Caki2 (cell line): ENCODE results near the gene FAM13B. TPM values are rescaled to one million over a fixed set of nuclear protein-coding genes. Genes with fewer than 3 reads are reported as not detected.
"Not testable (repeated sequence)": the region's sequence is repeated elsewhere in the genome, so short reads cannot be mapped to it uniquely, and the experiment has no call there.

Experiments used
- DNase-seq: peaks from one replicate; pipeline ENCODE4 v3.0.0-alpha.2; 2015; ENCODE audit warnings: low read depth
- in situ Hi-C: cut with HindIII; loops from 2 replicates; pipeline ENCODE4 v1.10.0; 2016; ENCODE audit warnings: low sequenced_read_pairs, low pct_unique_long_range_greater_than_20kb, mixed read lengths
- total RNA-seq: library from RNA; depleted of rRNA; stranded (reverse); fragments of >200 nt; shearing (Covaris generic); gene quantifications from 2 replicates; pipeline ENCODE4 v1.2.3, GENCODE V29; 2014; ENCODE audit warnings: low replicate concordance; rRNA removed

The FAM13B gene
- total RNA-seq, result 4.4 and 6.0 TPM in 2 replicates

DNA sequence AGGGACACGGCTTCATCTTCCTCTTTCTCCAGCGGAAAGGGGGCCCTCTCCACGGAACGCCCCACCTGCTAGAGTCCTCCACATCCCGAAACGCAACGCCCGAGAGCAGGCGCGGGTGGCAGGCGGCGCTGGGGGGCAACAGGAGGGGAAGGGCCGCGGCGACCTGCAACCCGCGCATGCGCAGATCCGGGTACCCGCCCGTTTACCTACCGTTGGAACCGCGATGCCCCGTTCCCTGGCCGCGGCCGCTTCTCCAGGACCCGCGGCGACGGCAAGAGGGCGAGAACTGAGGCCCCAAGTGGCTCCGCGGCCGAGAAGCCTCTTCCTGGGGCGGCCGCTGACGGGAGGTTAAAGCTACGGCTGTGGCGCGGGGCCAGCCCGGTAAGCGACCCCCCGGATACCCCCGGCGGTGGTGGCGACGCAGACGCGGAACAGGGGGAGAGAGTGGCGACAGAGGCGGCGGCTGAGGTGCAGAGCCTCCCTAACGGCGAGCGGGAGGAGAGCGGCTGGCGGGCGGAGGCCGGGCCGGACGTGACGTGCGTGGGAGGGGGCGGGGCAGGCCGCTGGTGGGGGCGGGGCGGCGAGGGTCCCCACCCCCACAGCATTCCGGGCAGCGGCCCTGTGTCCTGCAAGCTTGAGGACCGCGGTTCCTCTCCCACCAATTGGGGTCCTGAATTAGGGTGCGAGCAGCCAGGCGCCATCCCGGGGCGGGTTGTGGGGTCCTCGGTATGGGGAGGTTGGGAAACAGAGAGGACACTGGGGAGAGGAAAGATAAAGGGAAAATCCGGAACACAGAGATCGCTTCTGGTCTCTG, at the start of gene FAM13B:
TSS of gene FAM13B (minus strand) at position 508 of the 814 bp plus-strand sequence. CDS start 13,968 bp downstream, outside the sequence.
- peak; percentile 83 for DNase-seq
- in situ Hi-C loops, result no loop called here

DNA sequence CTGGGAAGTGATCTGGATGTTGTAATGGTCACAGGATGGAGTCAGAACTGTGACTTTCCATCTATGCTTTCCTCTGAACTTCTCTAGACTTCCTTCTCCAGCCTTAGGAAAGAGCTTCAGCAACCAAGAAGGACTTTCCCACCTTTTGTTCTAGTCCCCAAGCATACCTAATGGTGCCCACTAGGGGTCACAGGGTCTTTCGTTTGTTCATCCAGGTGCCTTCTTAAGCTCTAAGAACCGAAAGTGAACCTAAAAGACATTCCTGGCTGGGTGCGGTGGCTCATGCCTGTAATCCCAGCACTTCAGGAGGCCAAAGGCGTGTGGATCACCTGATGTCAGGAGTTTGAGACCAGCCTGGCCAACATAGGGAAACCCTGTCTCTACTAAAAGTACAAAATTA, 49.2 kb upstream of the FAM13B start:
- DNase-seq, result no peak
- in situ Hi-C loops, result no loop called here

- in situ Hi-C loops, result no loop called here
- no peak for DNase-seq
Measured at GRCh38 chr5:138078006-138078643, 45.2 kb upstream of the FAM13B start.

DNA sequence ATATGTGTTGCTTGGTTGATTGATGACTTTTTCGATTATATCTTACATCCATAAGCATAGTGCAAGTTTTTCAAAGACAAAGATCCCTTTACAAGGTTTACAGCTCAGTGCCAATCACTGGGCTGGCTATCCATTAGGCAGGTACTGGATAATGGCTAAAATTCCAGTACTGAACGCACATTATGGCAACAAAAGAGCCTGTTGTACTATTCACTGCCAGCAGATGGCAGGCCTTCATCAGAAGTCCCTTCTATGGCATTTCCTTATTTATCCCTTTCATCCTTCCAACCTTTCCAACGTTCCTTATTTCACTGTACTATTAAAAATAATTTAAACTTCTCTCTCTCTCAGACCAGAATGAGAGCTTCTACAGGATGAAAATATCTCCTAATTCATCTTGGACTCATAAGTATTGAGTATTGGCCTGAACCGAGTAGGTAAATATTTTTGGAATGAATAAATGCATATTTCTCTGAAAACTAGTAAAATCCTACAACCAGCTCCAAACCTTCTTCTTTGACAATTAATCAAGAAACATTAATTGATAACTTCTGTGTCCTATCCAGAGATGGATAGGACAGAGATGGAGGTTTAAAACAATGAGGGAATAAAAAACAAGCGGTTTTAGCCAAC, 44.3 kb upstream of the FAM13B start:
- peak; percentile 23 for DNase-seq
- in situ Hi-C loops, result no loop called here

DNA sequence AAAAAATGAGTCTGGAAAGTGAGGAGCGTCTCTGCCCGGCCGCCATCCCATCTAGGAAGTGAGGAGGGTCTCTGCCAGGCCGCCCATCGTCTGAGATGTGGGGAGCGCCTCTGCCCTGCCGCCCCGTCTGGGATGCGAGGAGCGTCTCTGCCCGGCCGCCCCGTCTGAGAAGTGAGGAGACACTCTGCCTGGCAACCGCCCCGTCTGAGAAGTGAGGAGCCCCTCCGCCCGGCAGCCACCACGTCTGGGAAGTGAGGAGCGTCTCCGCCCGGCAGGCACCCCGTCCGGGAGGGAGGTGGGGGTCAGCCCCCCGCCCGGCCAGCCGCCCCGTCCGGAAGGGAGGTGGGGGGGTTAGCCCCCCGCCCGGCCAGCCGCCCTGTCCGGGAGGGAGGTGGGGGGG, 37.1 kb upstream of the FAM13B start:
- in situ Hi-C loops, DNase-seq: not testable (repeated sequence)

DNA sequence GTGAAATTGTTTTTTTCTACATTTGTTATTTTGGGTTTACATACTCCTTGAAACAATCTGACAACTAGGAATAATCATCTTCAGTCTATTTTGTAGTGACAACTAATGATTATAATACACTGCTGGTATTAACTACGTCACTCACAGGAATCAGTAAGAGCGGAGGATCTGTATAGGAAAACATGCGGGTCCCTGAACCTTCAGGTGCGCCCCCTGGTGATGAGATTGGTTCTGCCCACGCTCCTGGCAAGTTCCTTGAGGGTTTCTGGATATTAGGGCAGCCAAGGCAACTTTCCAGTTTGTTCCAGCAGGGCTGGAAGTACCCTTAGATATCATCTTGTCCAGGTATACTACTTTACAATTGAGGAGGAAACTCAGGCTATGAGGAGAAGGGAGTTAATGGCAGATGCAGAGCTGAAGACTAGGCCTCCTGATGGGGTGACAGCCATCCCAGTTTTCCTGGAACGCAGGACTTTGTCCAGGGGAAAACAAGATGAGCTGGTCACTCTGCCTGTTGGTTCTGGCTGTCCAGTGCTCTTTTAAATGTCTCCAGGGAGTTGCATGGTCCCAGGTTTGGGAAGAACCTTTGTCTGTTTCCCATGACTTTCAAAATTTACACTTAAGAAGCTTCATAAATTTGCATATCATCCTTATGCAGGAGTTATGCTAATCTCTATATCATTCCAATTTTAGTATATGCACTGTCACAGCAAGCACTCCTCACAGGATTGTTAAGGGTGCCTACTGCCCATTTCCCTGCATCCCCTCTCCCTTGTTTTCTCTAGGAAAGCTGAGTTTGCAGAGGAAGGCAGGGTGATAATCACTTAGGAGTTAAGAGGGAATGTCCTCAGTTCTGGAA, 36.1 kb upstream of the FAM13B start:
- in situ Hi-C loops, result no loop called here
- DNase-seq, result peak; percentile 4

GRCh38 chr5:138067945-138068344, 35.1 kb upstream of the FAM13B start:
- in situ Hi-C loops, result no loop called here
- DNase-seq, result no peak

- in situ Hi-C loops, result no loop called here
- DNase-seq, result no peak
Measured at GRCh38 chr5:138065102-138065501, 32.2 kb upstream of the FAM13B start.

DNA sequence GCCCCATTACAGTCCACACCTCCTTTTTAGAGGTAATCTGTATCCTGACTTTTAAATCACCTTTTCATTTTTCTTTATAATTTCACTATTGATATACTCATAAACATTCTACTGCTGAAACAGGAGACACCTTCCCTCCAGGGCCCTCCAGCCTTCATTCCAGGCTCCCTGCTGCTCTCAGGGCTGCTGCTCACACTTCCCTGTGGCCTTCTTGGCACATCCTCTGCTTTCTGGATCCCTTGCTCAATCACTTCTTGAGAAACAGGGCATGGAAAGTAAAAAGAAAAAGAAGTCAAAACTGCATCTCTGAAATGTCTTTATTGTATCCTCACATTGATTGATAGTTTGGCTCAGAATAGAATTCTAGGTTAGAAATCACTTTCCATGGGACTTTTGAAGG, 31.6 kb upstream of the FAM13B start:
- in situ Hi-C loops, result no loop called here
- DNase-seq, result no peak

- in situ Hi-C loops, result no loop called here
Measured at GRCh38 chr5:138054847-138055558, 22.1 kb upstream of the FAM13B start.

GRCh38 chr5:138054206-138054605, 21.3 kb upstream of the FAM13B start:
- no peak for DNase-seq
- in situ Hi-C loops, result no loop called here

More at GRCh38 chr5:138054847-138055558, 22.1 kb upstream of the FAM13B start:
- no peak for DNase-seq

DNA sequence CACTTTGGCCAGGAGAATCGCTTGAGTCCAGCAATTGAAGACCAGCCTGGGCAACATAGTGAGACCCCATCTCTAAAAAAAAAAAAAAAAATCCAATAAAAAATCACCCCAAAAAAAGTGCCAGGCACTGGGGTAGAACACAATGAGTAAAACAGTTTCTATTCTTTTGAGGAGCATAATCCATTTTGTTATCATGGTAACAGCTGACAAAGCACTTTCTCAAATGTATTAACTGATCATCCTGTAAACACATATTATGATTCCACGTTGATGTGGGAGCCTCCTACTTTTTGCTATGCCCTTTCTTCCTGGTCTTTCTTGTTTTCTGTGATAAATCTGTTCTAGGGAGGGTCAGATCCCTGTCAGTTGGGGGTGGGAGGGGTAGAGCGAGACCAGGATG, 20.7 kb upstream of the FAM13B start:
- no peak for DNase-seq
- in situ Hi-C loops, result no loop called here

GRCh38 chr5:138052718-138053117, 19.8 kb upstream of the FAM13B start:
- DNase-seq, in situ Hi-C loops: not testable (repeated sequence)

GRCh38 chr5:138051441-138052296, 18.8 kb upstream of the FAM13B start:
- no peak for DNase-seq
- in situ Hi-C loops, result no loop called here

DNA sequence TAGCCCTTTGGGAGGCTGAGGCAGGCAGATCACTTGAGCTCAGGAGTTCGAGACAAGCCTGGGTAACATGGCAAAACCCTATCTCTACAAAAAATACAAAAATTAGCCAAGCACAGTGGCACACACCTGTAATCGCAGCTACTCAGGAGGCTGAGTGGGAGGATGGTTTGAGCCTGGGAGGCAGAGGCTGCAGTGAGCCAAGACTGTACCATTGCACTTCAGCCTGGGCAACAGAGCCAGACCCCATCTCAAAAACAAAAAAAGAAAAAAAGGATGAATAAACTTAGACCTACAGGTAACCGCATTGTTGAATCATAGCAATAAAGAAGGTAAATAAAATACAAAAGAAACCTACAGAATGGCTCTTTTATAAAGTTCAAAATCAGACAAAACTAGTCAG, 12.4 kb upstream of the FAM13B start:
- in situ Hi-C loops, DNase-seq: not testable (repeated sequence)

- DNase-seq, result no peak
- in situ Hi-C loops, result no loop called here
Measured at GRCh38 chr5:138038826-138039225, 5.9 kb upstream of the FAM13B start.
